Coronary artery (tissue), 2 donors: ENCODE results near the gene TIMM9.
"Not testable (repeated sequence)": the region's sequence is repeated elsewhere in the genome, so short reads cannot be mapped to it uniquely, and the experiment has no call there.

Source experiments
- DNase-seq: peaks from one replicate; pipeline ENCODE4 v3.0.0-alpha.2; 2017; ENCODE audit warnings: low spot score
- H3K27ac ChIP-seq, 2 donors: fragments of 200-600 bp; sonication (generic); one replicate each; pipeline ENCODE4 v1.5.1; 2016 to 2019
- H3K4me3 ChIP-seq: fragments of 200-600 bp; sonication (generic); 2 replicates; pipeline ENCODE4 v1.5.1; 2016; ENCODE audit warnings: mild to moderate bottlenecking, moderate library complexity
- TF ChIP-seq, protein P1 (sequence below): fragments of 200-600 bp; sonication (generic); IDR thresholded peaks from one replicate; pipeline ENCODE4 v1.5.1; 2019; ENCODE audit warnings: antibody characterized with exemption

TIMM9 gene

DNA sequence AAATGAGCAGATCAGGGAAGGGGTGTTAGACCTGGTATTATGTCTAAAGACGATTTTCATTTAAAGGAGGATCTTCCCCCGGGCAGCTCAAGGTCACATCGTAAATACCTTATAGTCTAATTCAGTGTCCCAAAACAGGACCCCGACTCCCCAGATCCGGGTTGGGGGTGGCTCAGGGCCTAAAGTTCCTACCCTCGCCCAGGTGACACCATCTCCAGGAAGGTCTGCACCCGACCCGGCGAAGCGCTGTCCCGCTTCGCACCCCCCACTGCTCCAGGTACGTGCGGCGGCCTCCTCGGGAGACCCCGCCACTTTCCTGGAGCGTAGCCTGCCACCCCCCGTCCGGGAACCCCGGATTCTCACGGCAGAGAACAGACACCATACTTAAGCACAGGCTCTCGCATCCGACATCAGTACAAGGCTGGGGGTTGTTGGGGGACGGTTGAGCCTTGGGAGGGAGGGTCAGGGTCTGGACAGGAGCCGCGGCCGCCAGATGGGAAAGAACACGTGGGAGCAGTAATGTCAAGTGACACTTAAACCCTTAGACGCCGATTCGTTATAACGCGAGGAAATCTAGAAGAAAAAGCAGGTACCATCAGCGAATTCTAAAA lies 556 bp downstream of the TIMM9 start:
- TF ChIP-seq, protein P1, sequence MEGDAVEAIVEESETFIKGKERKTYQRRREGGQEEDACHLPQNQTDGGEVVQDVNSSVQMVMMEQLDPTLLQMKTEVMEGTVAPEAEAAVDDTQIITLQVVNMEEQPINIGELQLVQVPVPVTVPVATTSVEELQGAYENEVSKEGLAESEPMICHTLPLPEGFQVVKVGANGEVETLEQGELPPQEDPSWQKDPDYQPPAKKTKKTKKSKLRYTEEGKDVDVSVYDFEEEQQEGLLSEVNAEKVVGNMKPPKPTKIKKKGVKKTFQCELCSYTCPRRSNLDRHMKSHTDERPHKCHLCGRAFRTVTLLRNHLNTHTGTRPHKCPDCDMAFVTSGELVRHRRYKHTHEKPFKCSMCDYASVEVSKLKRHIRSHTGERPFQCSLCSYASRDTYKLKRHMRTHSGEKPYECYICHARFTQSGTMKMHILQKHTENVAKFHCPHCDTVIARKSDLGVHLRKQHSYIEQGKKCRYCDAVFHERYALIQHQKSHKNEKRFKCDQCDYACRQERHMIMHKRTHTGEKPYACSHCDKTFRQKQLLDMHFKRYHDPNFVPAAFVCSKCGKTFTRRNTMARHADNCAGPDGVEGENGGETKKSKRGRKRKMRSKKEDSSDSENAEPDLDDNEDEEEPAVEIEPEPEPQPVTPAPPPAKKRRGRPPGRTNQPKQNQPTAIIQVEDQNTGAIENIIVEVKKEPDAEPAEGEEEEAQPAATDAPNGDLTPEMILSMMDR = no peak
- Histone ChIP-seq H3K27ac (peak overlapping the region; percentile 89), H3K4me3 (peak overlapping the region; percentile 96)
- peak; percentile 77 for DNase-seq

DNA sequence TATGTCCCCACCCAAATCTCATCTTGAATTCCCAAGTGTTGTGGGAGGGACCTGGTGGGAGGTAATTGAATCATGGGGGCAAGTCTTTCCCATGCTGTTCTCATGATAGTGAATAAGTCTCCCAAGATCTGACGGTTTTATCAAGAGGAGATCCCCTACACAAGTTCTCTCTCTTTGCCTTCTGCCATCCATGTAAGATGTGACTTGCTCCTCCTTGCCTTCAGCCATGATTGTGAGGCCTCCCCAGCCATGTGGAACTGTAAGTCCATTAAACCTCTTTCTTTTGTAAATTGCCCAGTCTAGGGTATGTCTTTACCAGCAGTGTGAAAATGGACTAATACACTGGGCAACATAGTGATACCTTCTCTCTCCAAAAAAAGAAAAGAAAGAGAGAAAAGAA lies 10.4 kb downstream of the TIMM9 start:
- H3K4me3 ChIP-seq, DNase-seq, H3K27ac ChIP-seq: not testable (repeated sequence)

DNA sequence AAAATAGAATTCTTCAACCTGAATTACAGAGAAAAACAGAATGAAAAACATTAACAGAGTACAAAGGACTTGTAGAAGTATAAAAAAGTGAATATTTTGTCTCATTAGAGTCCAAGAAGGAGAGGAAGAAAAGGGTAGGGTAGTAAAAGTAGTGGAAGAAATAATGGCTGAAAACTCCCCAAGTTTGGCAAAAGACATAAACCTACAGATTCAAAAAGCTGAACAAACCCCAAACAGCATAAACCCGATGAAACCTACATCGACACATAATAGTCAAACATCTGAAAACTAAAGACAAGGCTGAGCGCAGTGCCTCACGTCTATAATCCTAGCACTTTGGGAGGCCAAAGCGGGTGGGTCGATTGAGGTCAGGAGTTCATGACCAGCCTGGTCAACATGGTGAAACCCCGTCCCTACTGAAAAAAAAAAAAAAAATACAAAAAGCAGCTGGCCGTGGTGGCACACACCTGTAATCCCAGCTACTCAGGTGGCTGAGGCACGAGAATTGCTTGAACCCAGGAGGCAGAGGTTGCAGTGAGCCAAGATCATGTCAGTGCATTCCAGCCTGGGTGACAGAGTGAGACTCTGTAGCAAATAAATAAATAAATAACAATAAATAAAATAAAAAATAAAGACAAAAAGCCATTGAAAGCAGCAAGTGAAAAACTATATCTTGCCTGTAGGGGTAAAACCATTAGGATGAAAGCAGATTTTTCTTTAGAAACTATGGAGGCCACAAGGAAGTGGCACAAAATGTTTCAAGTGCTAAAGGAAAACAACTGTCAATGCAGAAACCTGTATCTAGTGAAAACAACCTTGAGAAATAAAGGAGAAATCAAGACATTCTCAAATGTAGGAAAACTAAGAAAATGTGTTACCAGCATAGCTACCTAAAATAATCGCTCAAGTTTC lies 11.4 kb downstream of the TIMM9 start:
- no peak overlapping the region for H3K27ac ChIP-seq
- TF ChIP-seq, protein P1 = no peak
- H3K4me3 ChIP-seq = no peak overlapping the region
- DNase-seq = no peak

DNA sequence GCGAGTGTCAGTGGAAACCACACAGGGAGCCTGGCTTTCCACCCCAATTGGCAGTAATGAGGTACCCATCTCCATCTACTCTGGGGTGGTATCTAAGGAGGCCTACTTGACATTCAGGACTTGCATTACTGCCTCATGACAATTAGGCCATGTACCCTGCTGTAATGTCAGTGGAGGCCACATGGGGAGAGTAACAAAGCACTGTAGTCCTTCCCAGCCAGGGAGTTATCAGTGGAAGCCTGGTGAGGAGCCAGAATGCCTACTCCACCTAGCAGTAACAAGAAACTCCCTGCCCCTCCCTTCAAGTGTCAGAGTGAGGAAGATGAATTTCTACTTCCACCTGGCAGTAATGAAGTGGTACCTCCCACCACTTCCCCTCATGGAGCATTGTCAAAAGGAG lies 12.5 kb downstream of the TIMM9 start:
- Histone ChIP-seq H3K4me3 (no peak overlapping the region), H3K27ac (no peak overlapping the region)
- DNase-seq = no peak
- TF ChIP-seq, protein P1 = no peak

DNA sequence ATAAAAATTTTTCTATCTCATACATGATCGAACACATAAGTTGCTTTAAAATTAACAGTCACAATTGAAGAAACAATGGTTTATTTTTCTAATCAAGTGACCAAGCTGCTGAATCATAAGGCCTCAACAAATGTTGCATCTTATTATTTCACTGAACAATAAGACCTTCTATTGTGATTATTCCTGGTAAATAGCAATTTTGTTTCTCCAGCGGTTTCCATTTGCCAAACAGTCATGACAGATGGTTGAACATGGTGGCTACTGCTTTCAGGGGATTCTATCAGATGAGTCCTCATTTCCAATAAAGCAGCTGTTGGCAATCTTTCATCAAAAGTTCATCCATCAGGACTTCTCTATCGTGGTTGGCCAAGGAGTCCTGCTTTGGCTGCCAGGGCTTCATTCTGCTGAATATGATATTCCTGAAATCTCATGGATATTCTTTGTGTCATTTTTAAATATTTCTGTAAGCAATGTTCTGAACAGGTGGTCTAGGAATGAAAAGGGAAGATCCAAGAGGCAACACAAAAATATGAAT lies 18.6 kb downstream of the TIMM9 start:
- TF ChIP-seq, protein P1 = no peak
- Histone ChIP-seq H3K27ac (no peak overlapping the region), H3K4me3 (no peak overlapping the region)
- no peak for DNase-seq

DNA sequence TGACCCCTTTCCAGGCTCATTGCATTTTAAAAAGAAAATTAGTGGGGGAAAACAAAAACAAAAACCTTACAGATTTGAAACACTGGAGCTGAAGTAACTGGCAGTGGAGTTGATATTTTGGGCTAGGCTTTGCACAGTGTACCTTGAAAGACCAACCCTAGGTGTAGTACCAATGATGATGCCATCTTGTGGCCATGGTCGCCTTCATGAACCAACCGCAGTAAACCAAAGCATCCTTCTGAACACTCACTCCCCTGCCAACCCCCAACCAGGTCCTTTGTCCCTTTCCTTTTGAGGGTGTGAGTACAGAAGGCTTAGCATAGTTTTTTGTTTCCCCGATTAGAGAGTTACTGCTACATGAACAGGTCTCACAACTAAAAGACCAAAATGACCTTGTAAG lies 25.7 kb downstream of the TIMM9 start:
- no peak for DNase-seq
- no peak overlapping the region for H3K4me3 ChIP-seq
- TF ChIP-seq, protein P1 = no peak
- H3K27ac ChIP-seq = no peak overlapping the region

DNA sequence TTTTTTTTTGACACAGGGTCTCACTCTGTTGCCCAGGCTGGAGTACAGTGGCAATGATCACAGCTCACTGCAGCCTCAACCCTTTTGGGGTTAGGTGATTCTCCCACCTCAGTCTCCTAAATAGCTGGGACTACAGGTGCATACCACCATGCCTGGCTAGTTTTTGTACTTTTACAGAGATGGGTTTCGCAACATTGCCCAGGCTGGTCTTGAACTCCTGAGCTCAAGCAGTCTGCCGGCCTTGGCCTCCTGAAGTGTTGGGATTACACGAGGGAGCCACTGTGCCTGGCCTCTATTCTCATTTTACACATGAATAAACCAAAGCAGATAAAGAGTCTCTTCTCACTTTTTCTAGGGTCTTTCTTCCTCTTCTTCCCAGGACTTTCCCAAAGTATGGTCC lies 28.4 kb downstream of the TIMM9 start:
- TF ChIP-seq, protein P1 = no peak

More for the DNA sequence above, 28.4 kb downstream of the TIMM9 start:
- no peak overlapping the region for H3K4me3 ChIP-seq
- no peak for DNase-seq
- no peak overlapping the region for H3K27ac ChIP-seq
